ENCODE results near the gene RPS6KB2.

Gene RPS6KB2

GRCh38 chr11:67448220-67448609 is 19.9 kb downstream of the RPS6KB2 start:
- H3K27me3 Mint-ChIP-seq (ENCODE audit: low read depth) = no peaks in the 10 kb centered on the region
- H3K27ac Mint-ChIP-seq = peak overlapping the region; percentile 45
- peaks cover 37% of the 10 kb centered on the region for H3K4me1 Mint-ChIP-seq (ENCODE audit: low read depth)
- no peaks in the 10 kb centered on the region for H3K36me3 Mint-ChIP-seq (ENCODE audit: low read depth)
- H3K4me3 Mint-ChIP-seq = no peak overlapping the region
- DNase-seq (ENCODE audit: low spot score) = no peak
- H3K9me3 Mint-ChIP-seq = no peaks in the 10 kb centered on the region

GRCh38 chr11:67449116-67449844 is 21.0 kb downstream of the RPS6KB2 start:
- H3K27ac Mint-ChIP-seq = peak overlapping the region; percentile 24
- no peak overlapping the region for H3K4me3 Mint-ChIP-seq
- H3K9me3 Mint-ChIP-seq = no peaks in the 10 kb centered on the region

GRCh38 chr11:67450796-67451657 is 22.7 kb downstream of the RPS6KB2 start:
- Mint-ChIP-seq H3K9me3 (no peaks in the 10 kb centered on the region), H3K27me3 (ENCODE audit: low read depth) (no peaks in the 10 kb centered on the region), H3K27ac (no peak overlapping the region), H3K4me1 (ENCODE audit: low read depth) (peaks cover 18% of the 10 kb centered on the region), H3K36me3 (ENCODE audit: low read depth) (no peaks in the 10 kb centered on the region), H3K4me3 (no peak overlapping the region)
- no peak for DNase-seq (ENCODE audit: low spot score)

More at GRCh38 chr11:67449116-67449844, 21.0 kb downstream of the RPS6KB2 start:
- Mint-ChIP-seq H3K4me1 (ENCODE audit: low read depth) (peaks cover 36% of the 10 kb centered on the region), H3K36me3 (ENCODE audit: low read depth) (no peaks in the 10 kb centered on the region), H3K27me3 (ENCODE audit: low read depth) (no peaks in the 10 kb centered on the region)
- DNase-seq (ENCODE audit: low spot score) = no peak

GRCh38 chr11:67451658-67451976 is 23.3 kb downstream of the RPS6KB2 start:
- Mint-ChIP-seq H3K36me3 (ENCODE audit: low read depth) (no peaks in the 10 kb centered on the region), H3K9me3 (no peaks in the 10 kb centered on the region), H3K27ac (no peak overlapping the region), H3K4me3 (no peak overlapping the region), H3K4me1 (ENCODE audit: low read depth) (peaks cover 15% of the 10 kb centered on the region), H3K27me3 (ENCODE audit: low read depth) (no peaks in the 10 kb centered on the region)
- DNase-seq (ENCODE audit: low spot score) = no peak

GRCh38 chr11:67452141-67452952 is 24.1 kb downstream of the RPS6KB2 start, which contains the start of gene GPR152:
Gene GPR152 (minus strand): TSS chr11:67452729. CDS start chr11:67452724, 5 bp downstream.
- Mint-ChIP-seq H3K4me3 (no peak within 1 kb of the TSS), H3K27me3 (ENCODE audit: low read depth) (no peaks in the 10 kb centered on the region), H3K4me1 (ENCODE audit: low read depth) (peaks cover 12% of the 10 kb centered on the region), H3K27ac (no peak within 1 kb of the TSS), H3K36me3 (ENCODE audit: low read depth) (no peaks in the 10 kb centered on the region), H3K9me3 (no peaks in the 10 kb centered on the region)
- DNase-seq (ENCODE audit: low spot score) = no peak

GRCh38 chr11:67453816-67454732 is 25.8 kb downstream of the RPS6KB2 start:
- H3K4me1 Mint-ChIP-seq (ENCODE audit: low read depth) = peaks cover 5% of the 10 kb centered on the region
- H3K27ac Mint-ChIP-seq = no peak overlapping the region
- H3K36me3 Mint-ChIP-seq (ENCODE audit: low read depth) = no peaks in the 10 kb centered on the region
- H3K9me3 Mint-ChIP-seq = no peaks in the 10 kb centered on the region
- no peaks in the 10 kb centered on the region for H3K27me3 Mint-ChIP-seq (ENCODE audit: low read depth)
- DNase-seq (ENCODE audit: low spot score) = no peak
- no peak overlapping the region for H3K4me3 Mint-ChIP-seq

GRCh38 chr11:67455054-67455453 is 26.8 kb downstream of the RPS6KB2 start, which contains the start of gene CABP4:
Gene CABP4 (plus strand): TSS chr11:67455354. CDS start chr11:67455424, 70 bp downstream.
- DNase-seq (ENCODE audit: low spot score) = no peak
- Mint-ChIP-seq H3K9me3 (no peaks in the 10 kb centered on the region), H3K4me1 (ENCODE audit: low read depth) (peaks cover 3% of the 10 kb centered on the region), H3K27me3 (ENCODE audit: low read depth) (no peaks in the 10 kb centered on the region), H3K36me3 (ENCODE audit: low read depth) (no peaks in the 10 kb centered on the region), H3K27ac (no peak within 1 kb of the TSS), H3K4me3 (no peak within 1 kb of the TSS)

- Mint-ChIP-seq H3K4me1 (ENCODE audit: low read depth) (peaks cover 3% of the 10 kb centered on the region), H3K4me3 (no peak overlapping the region), H3K36me3 (ENCODE audit: low read depth) (no peaks in the 10 kb centered on the region), H3K9me3 (no peaks in the 10 kb centered on the region), H3K27me3 (ENCODE audit: low read depth) (peaks cover 2% of the 10 kb centered on the region), H3K27ac (no peak overlapping the region)
- no peak for DNase-seq (ENCODE audit: low spot score)
Measured at GRCh38 chr11:67456068-67456705, 27.9 kb downstream of the RPS6KB2 start.

GRCh38 chr11:67457453-67457852 is 29.2 kb downstream of the RPS6KB2 start:
- H3K27me3 Mint-ChIP-seq (ENCODE audit: low read depth) = peaks cover 2% of the 10 kb centered on the region
- H3K27ac Mint-ChIP-seq = no peak overlapping the region
- H3K9me3 Mint-ChIP-seq = no peaks in the 10 kb centered on the region
- no peak overlapping the region for H3K4me3 Mint-ChIP-seq
- H3K36me3 Mint-ChIP-seq (ENCODE audit: low read depth) = no peaks in the 10 kb centered on the region
- DNase-seq (ENCODE audit: low spot score) = no peak
- H3K4me1 Mint-ChIP-seq (ENCODE audit: low read depth) = peaks cover 3% of the 10 kb centered on the region

- H3K9me3 Mint-ChIP-seq = no peaks in the 10 kb centered on the region
- H3K36me3 Mint-ChIP-seq (ENCODE audit: low read depth) = no peaks in the 10 kb centered on the region
- peaks cover 2% of the 10 kb centered on the region for H3K27me3 Mint-ChIP-seq (ENCODE audit: low read depth)
- DNase-seq (ENCODE audit: low spot score) = no peak
- H3K27ac Mint-ChIP-seq = no peak overlapping the region
- H3K4me3 Mint-ChIP-seq = no peak overlapping the region
- peaks cover 3% of the 10 kb centered on the region for H3K4me1 Mint-ChIP-seq (ENCODE audit: low read depth)
Measured at GRCh38 chr11:67458266-67458665, 30.0 kb downstream of the RPS6KB2 start.

GRCh38 chr11:67463186-67463585 is 34.9 kb downstream of the RPS6KB2 start:
- no peak for DNase-seq (ENCODE audit: low spot score)
- peaks cover 4% of the 10 kb centered on the region for H3K36me3 Mint-ChIP-seq (ENCODE audit: low read depth)
- peaks cover 31% of the 10 kb centered on the region for H3K4me1 Mint-ChIP-seq (ENCODE audit: low read depth)
- no peak overlapping the region for H3K4me3 Mint-ChIP-seq
- no peak overlapping the region for H3K27ac Mint-ChIP-seq
- H3K27me3 Mint-ChIP-seq (ENCODE audit: low read depth) = peaks cover 2% of the 10 kb centered on the region
- H3K9me3 Mint-ChIP-seq = no peaks in the 10 kb centered on the region

GRCh38 chr11:67463680-67464410 is 35.6 kb downstream of the RPS6KB2 start:
- Mint-ChIP-seq H3K9me3 (no peaks in the 10 kb centered on the region), H3K36me3 (ENCODE audit: low read depth) (peaks cover 4% of the 10 kb centered on the region), H3K27ac (peak overlapping the region; percentile 89), H3K4me1 (ENCODE audit: low read depth) (peaks cover 34% of the 10 kb centered on the region), H3K27me3 (ENCODE audit: low read depth) (peaks cover 2% of the 10 kb centered on the region), H3K4me3 (peak overlapping the region; percentile 88)
- DNase-seq (ENCODE audit: low spot score) = no peak

All from T-helper 2 cell treated with Interferon-gamma antibody and Interleukin-4, amounts not matched to agents 5 μg/mL and 100 μg/mL, for 36 hours (primary cell).